ENCODE measurements around the gene DNM3. TPM values are rescaled to one million over a fixed set of nuclear protein-coding genes. Genes with fewer than 3 reads are reported as not detected.

Gene DNM3
- total RNA-seq, 8 experiments from 2014 or later: 6.1 to 29.1 (median 13.5) TPM

- 75 to 100% (median 95%) methylated on average over 1 to 2 of the region's 2 CpGs; no CpG with 5 or more reads in 1 of the 10 experiments for WGBS, 10 experiments
- in situ Hi-C loops (cut with MboI; ENCODE audit: low pct_unique_long_range_greater_than_20kb in 2 of 9, low sequenced_read_pairs in 9 of 9, unreplicated experiment in 9 of 9): no loop called here
Observed at GRCh38 chr1:172178886-172179285, 337.6 kb downstream of the DNM3 start.

GRCh38 chr1:172179918-172180317 lies 338.6 kb downstream of the DNM3 start:
- ATAC-seq (replicated peaks in 6 of 8): no peak
- H3K27ac ChIP-seq: no peak overlapping the region
- no peaks in the 10 kb centered on the region for H3K4me1 ChIP-seq (replicated peaks in 1 of 2)
- WGBS, 10 experiments: 14 to 100% (median 89%) methylated on average over 1 to 3 of the region's 3 CpGs; no CpG with 5 or more reads in 1 of the 10 experiments
- H3K4me3 ChIP-seq: no peak overlapping the region
- in situ Hi-C loops (cut with MboI; ENCODE audit: low pct_unique_long_range_greater_than_20kb in 2 of 9, low sequenced_read_pairs in 9 of 9, unreplicated experiment in 9 of 9): no loop called here

More at GRCh38 chr1:172178886-172179285, 337.6 kb downstream of the DNM3 start:
- H3K27ac ChIP-seq: no peak overlapping the region
- H3K4me1 ChIP-seq (replicated peaks in 1 of 2): no peaks in the 10 kb centered on the region
- ATAC-seq (replicated peaks in 6 of 8): no peak
- H3K4me3 ChIP-seq: no peak overlapping the region

GRCh38 chr1:172180501-172181285 lies 339.4 kb downstream of the DNM3 start:
- no peak overlapping the region for H3K4me3 ChIP-seq
- H3K27ac ChIP-seq: no peak overlapping the region
- peak in 3 of 8 experiments; percentile 27 to 54 (median 54) for ATAC-seq (replicated peaks in 6 of 8)
- in situ Hi-C loops (cut with MboI; ENCODE audit: low pct_unique_long_range_greater_than_20kb in 2 of 9, low sequenced_read_pairs in 9 of 9, unreplicated experiment in 9 of 9): no loop called here
- H3K4me1 ChIP-seq (replicated peaks in 1 of 2): no peaks in the 10 kb centered on the region
- 30 to 100% (median 68%) methylated on average over 1 to 4 of the region's 4 CpGs for WGBS, 10 experiments

GRCh38 chr1:172184506-172185191 lies 343.4 kb downstream of the DNM3 start:
- H3K27ac ChIP-seq: no peak overlapping the region
- H3K4me3 ChIP-seq: no peak overlapping the region
- peak in 1 of 8 experiments; percentile 8 for ATAC-seq (replicated peaks in 6 of 8)
- WGBS, 10 experiments: 33 to 100% (median 85%) methylated on average over 1 to 4 of the region's 4 CpGs; no CpG with 5 or more reads in 2 of the 10 experiments
- in situ Hi-C loops (cut with MboI; ENCODE audit: low pct_unique_long_range_greater_than_20kb in 2 of 9, low sequenced_read_pairs in 9 of 9, unreplicated experiment in 9 of 9): no loop called here
- H3K4me1 ChIP-seq (replicated peaks in 1 of 2): no peaks in the 10 kb centered on the region

GRCh38 chr1:172185211-172185610 lies 343.9 kb downstream of the DNM3 start:
- ATAC-seq (replicated peaks in 6 of 8): peak in 2 of 8 experiments; percentile 44 to 65
- in situ Hi-C loops (cut with MboI; ENCODE audit: low pct_unique_long_range_greater_than_20kb in 2 of 9, low sequenced_read_pairs in 9 of 9, unreplicated experiment in 9 of 9): no loop called here
- Histone ChIP-seq H3K4me1 (replicated peaks in 1 of 2) (no peaks in the 10 kb centered on the region), H3K27ac (no peak overlapping the region), H3K4me3 (no peak overlapping the region)

GRCh38 chr1:172185996-172186395 lies 344.7 kb downstream of the DNM3 start:
- no peak overlapping the region for H3K4me3 ChIP-seq
- no peaks in the 10 kb centered on the region for H3K4me1 ChIP-seq (replicated peaks in 1 of 2)
- WGBS, 10 experiments: 80 to 100% (median 93%) methylated on average over 1 to 3 of the region's 3 CpGs; no CpG with 5 or more reads in 1 of the 10 experiments
- no peak overlapping the region for H3K27ac ChIP-seq
- in situ Hi-C loops (cut with MboI; ENCODE audit: low pct_unique_long_range_greater_than_20kb in 2 of 9, low sequenced_read_pairs in 9 of 9, unreplicated experiment in 9 of 9): no loop called here
- no peak for ATAC-seq (replicated peaks in 6 of 8)

GRCh38 chr1:172201572-172201971 lies 360.3 kb downstream of the DNM3 start:
- H3K4me3 ChIP-seq: no peak overlapping the region
- H3K27ac ChIP-seq: no peak overlapping the region
- H3K4me1 ChIP-seq (replicated peaks in 1 of 2): no peaks in the 10 kb centered on the region
- ATAC-seq (replicated peaks in 6 of 8): no peak
- in situ Hi-C loops (cut with MboI; ENCODE audit: low pct_unique_long_range_greater_than_20kb in 2 of 9, low sequenced_read_pairs in 9 of 9, unreplicated experiment in 9 of 9): no loop called here
- 50 to 86% (median 76%) methylated on average over 1 to 3 of the region's 3 CpGs; no CpG with 5 or more reads in 4 of the 10 experiments for WGBS, 10 experiments

- in situ Hi-C loops (cut with MboI; ENCODE audit: low pct_unique_long_range_greater_than_20kb in 2 of 9, low sequenced_read_pairs in 9 of 9, unreplicated experiment in 9 of 9): no loop called here
- Histone ChIP-seq H3K4me1 (replicated peaks in 1 of 2) (no peaks in the 10 kb centered on the region), H3K27ac (no peak overlapping the region), H3K4me3 (no peak overlapping the region)
- 59 to 89% (median 70%) methylated on average over 3 to 8 of the region's 8 CpGs; no CpG with 5 or more reads in 1 of the 10 experiments for WGBS, 10 experiments
- ATAC-seq (replicated peaks in 6 of 8): no peak
Observed at GRCh38 chr1:172203135-172203823, 362.0 kb downstream of the DNM3 start.

- in situ Hi-C loops (cut with MboI; ENCODE audit: low pct_unique_long_range_greater_than_20kb in 2 of 9, low sequenced_read_pairs in 9 of 9, unreplicated experiment in 9 of 9): no loop called here
Observed at GRCh38 chr1:172203902-172204301, 362.6 kb downstream of the DNM3 start.

GRCh38 chr1:172206256-172206655 lies 365.0 kb downstream of the DNM3 start:
- no peak overlapping the region for H3K27ac ChIP-seq
- no peaks in the 10 kb centered on the region for H3K4me1 ChIP-seq (replicated peaks in 1 of 2)
- in situ Hi-C loops (cut with MboI; ENCODE audit: low pct_unique_long_range_greater_than_20kb in 2 of 9, low sequenced_read_pairs in 9 of 9, unreplicated experiment in 9 of 9): no loop called here
- ATAC-seq (replicated peaks in 6 of 8): no peak
- H3K4me3 ChIP-seq: no peak overlapping the region

More at GRCh38 chr1:172203902-172204301, 362.6 kb downstream of the DNM3 start:
- Histone ChIP-seq H3K27ac (no peak overlapping the region), H3K4me1 (replicated peaks in 1 of 2) (no peaks in the 10 kb centered on the region), H3K4me3 (no peak overlapping the region)
- no peak for ATAC-seq (replicated peaks in 6 of 8)

GRCh38 chr1:172208635-172209034 lies 367.3 kb downstream of the DNM3 start:
- in situ Hi-C loops (cut with MboI; ENCODE audit: low pct_unique_long_range_greater_than_20kb in 2 of 9, low sequenced_read_pairs in 9 of 9, unreplicated experiment in 9 of 9): no loop called here
- Histone ChIP-seq H3K4me1 (replicated peaks in 1 of 2) (no peaks in the 10 kb centered on the region), H3K27ac (no peak overlapping the region), H3K4me3 (no peak overlapping the region)
- WGBS, 10 experiments: 63 to 100% (median 89%) methylated on average over 1 to 4 of the region's 4 CpGs
- ATAC-seq (replicated peaks in 6 of 8): no peak

- in situ Hi-C loops (cut with MboI; ENCODE audit: low pct_unique_long_range_greater_than_20kb in 2 of 9, low sequenced_read_pairs in 9 of 9, unreplicated experiment in 9 of 9): no loop called here
- ATAC-seq (replicated peaks in 6 of 8): no peak
- WGBS, 10 experiments: 66 to 100% (median 96%) methylated on average over 1 to 5 of the region's 5 CpGs
- H3K27ac ChIP-seq: no peak overlapping the region
- no peak overlapping the region for H3K4me3 ChIP-seq
- no peaks in the 10 kb centered on the region for H3K4me1 ChIP-seq (replicated peaks in 1 of 2)
Observed at GRCh38 chr1:172211221-172211620, 369.9 kb downstream of the DNM3 start.

GRCh38 chr1:172212124-172212523 lies 370.8 kb downstream of the DNM3 start:
- no peaks in the 10 kb centered on the region for H3K4me1 ChIP-seq (replicated peaks in 1 of 2)
- whole genome bisulfite sequencing, 10 experiments: 61 to 100% (median 83%) methylated on average over 1 to 3 of the region's 3 CpGs; no CpG with 5 or more reads in 1 of the 10 experiments
- H3K27ac ChIP-seq: no peak overlapping the region
- H3K4me3 ChIP-seq: no peak overlapping the region
- in situ Hi-C loops (cut with MboI; ENCODE audit: low pct_unique_long_range_greater_than_20kb in 2 of 9, low sequenced_read_pairs in 9 of 9, unreplicated experiment in 9 of 9): no loop called here
- no peak for ATAC-seq (replicated peaks in 6 of 8)

Data from motor neuron (in vitro differentiated cells).